Progenitor cell of endocrine pancreas (in vitro differentiated cells): Measurements from ENCODE around the gene ZNF460. TPM values are rescaled to one million over a fixed set of nuclear protein-coding genes. Genes with fewer than 3 reads are reported as not detected.
A peak's percentile ranks its signal among the peaks of the same experiment; 100 is the strongest.

Experiments used
- DNase-seq: peaks from one replicate; pipeline ENCODE4 v3.0.0; 2021; ENCODE audit warnings: low spot score; ENCODE audit not compliant: unreplicated experiment
- H3K27ac Mint-ChIP-seq: 2 replicates; pipeline ENCODE4 v1.8.0; 2021; ENCODE audit warnings: mild to moderate bottlenecking, moderate library complexity, mixed read lengths
- H3K27me3 Mint-ChIP-seq: 2 replicates; pipeline ENCODE4 v1.8.0; 2021; ENCODE audit warnings: mixed read lengths
- H3K36me3 Mint-ChIP-seq: 2 replicates; pipeline ENCODE4 v1.8.0; 2022; ENCODE audit warnings: mixed read lengths; ENCODE audit not compliant: insufficient read depth
- H3K4me1 Mint-ChIP-seq: 2 replicates; pipeline ENCODE4 v1.8.0; 2021; ENCODE audit warnings: low read depth, mixed read lengths
- H3K4me3 Mint-ChIP-seq: 2 replicates; pipeline ENCODE4 v1.8.0; 2021; ENCODE audit warnings: low read depth, mild to moderate bottlenecking, moderate library complexity, mixed read lengths
- H3K9me3 Mint-ChIP-seq: 2 replicates; pipeline ENCODE4 v1.8.0; 2021; ENCODE audit warnings: low read depth, mixed read lengths
- CTCF ChIP-seq: fragments of 200-600 bp; sonication (generic); IDR thresholded peaks from one replicate; pipeline ENCODE4 v1.5.0; 2021; ENCODE audit warnings: antibody characterized with exemption, mild to moderate bottlenecking; ENCODE audit not compliant: unreplicated experiment
- total RNA-seq: library from RNA; stranded (reverse); gene quantifications from 2 replicates; pipeline ENCODE4 v1.2.1, GENCODE V29; 2021

ZNF460 gene
- total RNA-seq, 1 donor from 2014 or later = 61.3 TPM

- Mint-ChIP-seq H3K9me3 (no peaks in the 10 kb centered on the region), H3K27me3 (peaks cover 24% of the 10 kb centered on the region), H3K36me3 (peaks cover 3% of the 10 kb centered on the region), H3K27ac (no peak overlapping the region), H3K4me3 (no peak overlapping the region), H3K4me1 (no peaks in the 10 kb centered on the region)
- no peak for DNase-seq
- no peak for TF ChIP-seq CTCF
These were observed 28.2 kb downstream of the ZNF460 start for GRCh38 chr19:57308514-57308913.

GRCh38 chr19:57310792-57311191 is 30.5 kb downstream of the ZNF460 start:
- Mint-ChIP-seq H3K4me3 (no peak overlapping the region), H3K36me3 (peaks cover 1% of the 10 kb centered on the region), H3K27me3 (peaks cover 47% of the 10 kb centered on the region), H3K9me3 (no peaks in the 10 kb centered on the region), H3K27ac (no peak overlapping the region), H3K4me1 (no peaks in the 10 kb centered on the region)
- TF ChIP-seq CTCF = no peak
- no peak for DNase-seq

GRCh38 chr19:57314146-57314545 is 33.9 kb downstream of the ZNF460 start:
- H3K4me3 Mint-ChIP-seq = no peak overlapping the region
- no peak overlapping the region for H3K27ac Mint-ChIP-seq
- no peak for DNase-seq
- H3K36me3 Mint-ChIP-seq = no peaks in the 10 kb centered on the region
- H3K4me1 Mint-ChIP-seq = no peaks in the 10 kb centered on the region
- H3K27me3 Mint-ChIP-seq = peaks cover 67% of the 10 kb centered on the region
- H3K9me3 Mint-ChIP-seq = no peaks in the 10 kb centered on the region
- no peak for TF ChIP-seq CTCF

GRCh38 chr19:57317503-57317902 is 37.2 kb downstream of the ZNF460 start:
- Mint-ChIP-seq H3K27me3 (peaks cover 53% of the 10 kb centered on the region), H3K4me3 (no peak overlapping the region), H3K4me1 (peaks cover 17% of the 10 kb centered on the region), H3K36me3 (no peaks in the 10 kb centered on the region), H3K27ac (no peak overlapping the region), H3K9me3 (no peaks in the 10 kb centered on the region)
- no peak for TF ChIP-seq CTCF
- DNase-seq = no peak

GRCh38 chr19:57319869-57320179 is 39.5 kb downstream of the ZNF460 start:
- Mint-ChIP-seq H3K36me3 (peaks cover under 1% of the 10 kb centered on the region), H3K27me3 (peaks cover 30% of the 10 kb centered on the region), H3K4me3 (peak overlapping the region; percentile 93), H3K27ac (peak overlapping the region; percentile 99), H3K4me1 (peaks cover 20% of the 10 kb centered on the region), H3K9me3 (no peaks in the 10 kb centered on the region)
- DNase-seq = no peak
- no peak for TF ChIP-seq CTCF
